K562 (cell line): Measurements from ENCODE around the gene HOMEZ. TPM values are rescaled to one million over a fixed set of nuclear protein-coding genes. Genes with fewer than 3 reads are reported as not detected.
"Not testable (repeated sequence)": the region's sequence is repeated elsewhere in the genome, so short reads cannot be mapped to it uniquely, and the experiment has no call there.

Experiments used
- ATAC-seq: fragments of 200-7000 bp; cut with Tn5 transposase; 3 replicates; pipeline ENCODE4 v1.9.1; 2020; ENCODE audit warnings: moderate library complexity
- BruUV-seq: library from RNA; stranded (reverse); fragments of 400-500 nt; replicated peaks from 2 replicates; lab custom pipeline; 2021; lab: Mats Ljungman, UMichigan
- CTCF ChIA-PET: fragments of 300-600 bp; formaldehyde crosslinking; extraction: SDS; loops from one replicate; lab custom pipeline; 2021; ENCODE audit warnings: low intra/inter-chr PET ratio; lab: Yijun Ruan, JAX
- POLR2A ChIA-PET: fragments of 300-600, 350-650 bp; sonication (Branson Sonifier 250); formaldehyde crosslinking; extraction: SDS; loops from one replicate; lab custom pipeline; 2021; ENCODE audit warnings: antibody characterized with exemption, inconsistent platforms; lab: Yijun Ruan, JAX
- DNase-seq, 4 experiments: peaks; one replicate each; pipeline versions ENCODE4 v3.0.0 to v3.0.0-alpha.2; 2011 to 2018; ENCODE audit warnings: low spot score in 3 of 4, mixed read lengths in 3 of 4; ENCODE audit errors: extremely low read depth in 1 of 4
- FAIRE-seq: peaks from 2 replicates; lab custom pipeline; 2011; peaks lifted over from hg19 to GRCh38; lab: Jason Lieb, UNC
- H2AFZ ChIP-seq: 2 replicates; pipeline ENCODE4 v1.6.0; 2011; ENCODE audit warnings: low read depth, low read length, control low read depth, inconsistent platforms
- H3K27ac ChIP-seq: fragments of 200-600 bp; 3 replicates; pipeline ENCODE4 v1.8.0; 2011; ENCODE audit warnings: low read depth, mild to moderate bottlenecking, control low read depth, inconsistent platforms, low read length, moderate library complexity, mixed read lengths; ENCODE audit errors: extremely low read depth
- H3K27me3 ChIP-seq, 2 experiments: fragments of 300-600 bp in 1 of 2; 2 replicates in 1 of 2; 3 replicates in 1 of 2; pipeline versions ENCODE4 v1.6.0 to v1.8.0; 2011; ENCODE audit warnings: inconsistent platforms in 2 of 2, low read length in 2 of 2, mild to moderate bottlenecking in 1 of 2, mixed read lengths in 1 of 2, moderate library complexity in 1 of 2; ENCODE audit not compliant: control insufficient read depth in 2 of 2, insufficient read depth in 2 of 2
- H3K36me3 ChIP-seq: fragments of 300-600 bp; 3 replicates; pipeline ENCODE4 v1.8.0; 2011; ENCODE audit warnings: mild to moderate bottlenecking, low read length, inconsistent platforms; ENCODE audit not compliant: control insufficient read depth, insufficient read depth
- H3K4me1 ChIP-seq, 2 experiments: fragments of 200-600 bp in 1 of 2; replicated peaks in 1 of 2; 2 replicates in 1 of 2; 3 replicates in 1 of 2; pipeline versions ENCODE4 v1.5.1 to v1.8.0; 2011; ENCODE audit warnings: inconsistent platforms in 2 of 2, low read length in 2 of 2, mild to moderate bottlenecking in 1 of 2, mixed read lengths in 1 of 2, moderate library complexity in 1 of 2; ENCODE audit not compliant: control insufficient read depth in 2 of 2, insufficient read depth in 2 of 2
- H3K4me2 ChIP-seq: 2 replicates; pipeline ENCODE4 v1.6.1; 2011; ENCODE audit warnings: low read length, control low read depth, inconsistent platforms, mixed read lengths; ENCODE audit not compliant: insufficient read depth
- H3K4me3 ChIP-seq: fragments of 200-600 bp; sonication (generic), shearing (Covaris generic); 2 replicates; pipeline ENCODE4 v1.5.1; 2016; ENCODE audit warnings: control low read depth, inconsistent platforms
- H3K79me2 ChIP-seq: fragments of 200-600 bp; 3 replicates; pipeline ENCODE4 v1.8.0; 2011; ENCODE audit warnings: low read length, inconsistent platforms; ENCODE audit not compliant: control insufficient read depth, insufficient read depth
- H3K9ac ChIP-seq, 2 experiments: 2 replicates each; pipeline versions ENCODE4 v1.6.0 to v1.6.1; 2011; ENCODE audit warnings: low read depth in 2 of 2, low read length in 2 of 2, control low read depth in 1 of 2, inconsistent platforms in 1 of 2, mild to moderate bottlenecking in 1 of 2, mixed read lengths in 1 of 2; ENCODE audit not compliant: insufficient read depth in 1 of 2
- H3K9me1 ChIP-seq: one replicate; pipeline ENCODE4 v1.6.0; 2011; ENCODE audit warnings: inconsistent platforms, mild to moderate bottlenecking, low read length, moderate library complexity; ENCODE audit not compliant: control insufficient read depth, insufficient read depth
- H3K9me3 ChIP-seq: replicated peaks from 2 replicates; pipeline ENCODE4 v1.5.1; 2011; ENCODE audit warnings: low read depth, low read length, inconsistent platforms; ENCODE audit not compliant: control insufficient read depth, insufficient read depth
- H4K20me1 ChIP-seq: replicated peaks from 2 replicates; pipeline ENCODE4 v1.6.1; 2011; ENCODE audit warnings: low read length, inconsistent platforms, mixed read lengths; ENCODE audit not compliant: control insufficient read depth, insufficient read depth
- FUS ChIP-seq: fragments of 200-400 bp; formaldehyde crosslinking; optimal IDR thresholded peaks from 2 replicates; pipeline ENCODE3; 2017; ENCODE audit warnings: low read depth, low read length
- SAFB ChIP-seq: fragments of 200-400 bp; formaldehyde crosslinking; IDR thresholded peaks from 2 replicates; pipeline ENCODE4 v1.6.1; 2017; ENCODE audit warnings: low read depth, low read length, borderline replicate concordance
- WGBS: fragments of 100-300 bp; shearing (Covaris generic); methylation state at CpG from one replicate; pipeline ENCODE4 v1.1.6; 2016; ENCODE audit warnings: low coverage, mixed read lengths; ENCODE audit not compliant: insufficient coverage; ENCODE audit errors: missing lambda C conversion rate; 5-methylcytosine and 5-hydroxymethylcytosine counted together
- in situ Hi-C: fragments of 300-500 bp; cut with MboI; formaldehyde crosslinking; loops from 4 replicates; pipeline ENCODE4 v1.15.0; 2018; ENCODE audit warnings: inconsistent platforms, mixed read lengths
- intact Hi-C: fragments of 100-400 bp; cut with micrococcal nuclease; formaldehyde crosslinking; loops from 2 replicates; pipeline ENCODE4 v1.14.2; 2022
- polyA plus RNA-seq, 8 experiments: library from polyadenylated mRNA; depleted of rRNA in 4 of 8; stranded (reverse) in 5 of 8; unstranded in 3 of 8; fragments of >200 nt; fragmentation: Nextera tagmentation in 2 of 8; fragmentation: Illumina TruSeq in 1 of 8; extraction: Ambion mirVana in 2 of 8; extraction: Trizol in 1 of 8; gene quantifications; 2 replicates each; pipeline versions ENCODE4 v1.2.1 to v1.2.3, GENCODE V29; 2011 to 2014; ENCODE audit warnings: inconsistent platforms in 1 of 8, missing spikeins in 1 of 8
- total RNA-seq, 7 experiments: library from RNA; depleted of rRNA in 6 of 7; stranded (reverse); fragments of >200 nt in 6 of 7; fragmentation: Illumina TruSeq in 2 of 7; extraction: Trizol in 2 of 7; gene quantifications; 2 replicates each; pipeline versions ENCODE4 v1.2.1 to v1.2.3, GENCODE V29; 2011 to 2021; ENCODE audit warnings: low replicate concordance in 1 of 7
- TF ChIP-seq, protein P1 (sequence below), 2 experiments: fragments of 450-650 bp in 1 of 2; sonication (generic) in 1 of 2; formaldehyde crosslinking; conservative IDR thresholded peaks; 2 replicates each; pipeline versions ENCODE4 v1.4.0 to v1.8.1; 2020 to 2022; ENCODE audit warnings: mild to moderate bottlenecking in 1 of 2, missing genetic modification reagents in 1 of 2
- TF ChIP-seq, protein P2 (sequence below): sonication (generic); formaldehyde crosslinking; IDR thresholded peaks from 2 replicates; pipeline ENCODE4 v1.8.0; 2022; ENCODE audit warnings: mild to moderate bottlenecking, missing genetic modification reagents

The HOMEZ gene
- total and polyA plus RNA-seq, 9 of the 15 experiments (the other 6 are each of a cell fraction or from before 2014, with no cell fraction given), result 3.0 to 30.2 (median 16.9) TPM

DNA sequence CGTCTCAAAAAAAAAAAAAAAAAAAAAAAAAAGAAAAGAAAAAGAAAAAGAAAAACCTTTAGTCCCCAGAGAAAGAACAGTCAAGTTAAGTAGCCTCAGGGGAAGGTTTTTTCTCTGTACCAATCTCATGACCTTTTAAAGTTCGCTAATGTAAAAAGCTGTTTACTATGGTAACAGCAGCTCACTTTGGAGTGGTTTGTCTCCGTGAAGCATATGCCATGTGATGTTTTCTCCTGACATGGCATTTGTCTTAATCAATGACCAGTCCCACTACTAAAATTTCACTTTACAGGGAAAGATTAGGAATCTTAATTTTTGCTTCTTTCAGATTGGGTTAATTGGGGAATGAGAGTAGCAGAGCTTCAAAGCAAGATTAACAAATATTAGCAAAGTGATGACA is 43.9 kb downstream of the HOMEZ start (continued):
- TF ChIP-seq, protein P1, sequence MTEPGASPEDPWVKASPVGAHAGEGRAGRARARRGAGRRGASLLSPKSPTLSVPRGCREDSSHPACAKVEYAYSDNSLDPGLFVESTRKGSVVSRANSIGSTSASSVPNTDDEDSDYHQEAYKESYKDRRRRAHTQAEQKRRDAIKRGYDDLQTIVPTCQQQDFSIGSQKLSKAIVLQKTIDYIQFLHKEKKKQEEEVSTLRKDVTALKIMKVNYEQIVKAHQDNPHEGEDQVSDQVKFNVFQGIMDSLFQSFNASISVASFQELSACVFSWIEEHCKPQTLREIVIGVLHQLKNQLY (CRISPR knock-in tag; conservative IDR thresholded peaks at IDR 0.05), result no peak
- TF ChIP-seq FUS, result no peak
- no peak for TF ChIP-seq SAFB
- TF ChIP-seq, protein P2, sequence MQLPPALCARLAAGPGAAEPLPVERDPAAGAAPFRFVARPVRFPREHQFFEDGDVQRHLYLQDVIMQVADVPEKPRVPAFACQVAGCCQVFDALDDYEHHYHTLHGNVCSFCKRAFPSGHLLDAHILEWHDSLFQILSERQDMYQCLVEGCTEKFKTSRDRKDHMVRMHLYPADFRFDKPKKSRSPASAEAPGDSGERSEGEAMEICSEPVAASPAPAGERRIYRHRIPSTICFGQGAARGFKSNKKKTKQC, result no peak
- TF ChIP-seq, all 486 proteins: peak for 0

GRCh38 chr14:23241061-23241715 is 44.7 kb downstream of the HOMEZ start:
- H3K4me2 ChIP-seq, H4K20me1 ChIP-seq, H3K9me3 ChIP-seq, in situ Hi-C loops, intact Hi-C loops, H3K9ac ChIP-seq, H3K9me1 ChIP-seq, FAIRE-seq, H3K27me3 ChIP-seq, DNase-seq, H3K4me3 ChIP-seq, BruUV-seq, H3K79me2 ChIP-seq, POLR2A ChIA-PET, ATAC-seq, H3K27ac ChIP-seq, CTCF ChIA-PET, H3K36me3 ChIP-seq: not testable (repeated sequence)
- H3K4me1 ChIP-seq, result peaks cover 0 to 12% of the 10 kb centered on the region in 2 experiments; a peak in 4 of 5 replicates
- H2AFZ ChIP-seq, result peak overlapping the region; percentile 18
- 45% methylated on average over 7 of the region's 7 CpGs for WGBS
